GM19395 (cell line): ENCODE data around the gene TRAPPC14.
A peak's percentile ranks its signal among the peaks of the same experiment; 100 is the strongest.
"Not testable (repeated sequence)": the region's sequence is repeated elsewhere in the genome, so short reads cannot be mapped to it uniquely, and the experiment has no call there.

ENCODE experiments used
- ATAC-seq: cut with Tn5 transposase; IDR thresholded peaks from one replicate; pipeline ENCODE4 v1.9.1; 2021; ENCODE audit warnings: mild to moderate bottlenecking, moderate library complexity; ENCODE audit not compliant: unreplicated experiment

The TRAPPC14 gene, protein sequence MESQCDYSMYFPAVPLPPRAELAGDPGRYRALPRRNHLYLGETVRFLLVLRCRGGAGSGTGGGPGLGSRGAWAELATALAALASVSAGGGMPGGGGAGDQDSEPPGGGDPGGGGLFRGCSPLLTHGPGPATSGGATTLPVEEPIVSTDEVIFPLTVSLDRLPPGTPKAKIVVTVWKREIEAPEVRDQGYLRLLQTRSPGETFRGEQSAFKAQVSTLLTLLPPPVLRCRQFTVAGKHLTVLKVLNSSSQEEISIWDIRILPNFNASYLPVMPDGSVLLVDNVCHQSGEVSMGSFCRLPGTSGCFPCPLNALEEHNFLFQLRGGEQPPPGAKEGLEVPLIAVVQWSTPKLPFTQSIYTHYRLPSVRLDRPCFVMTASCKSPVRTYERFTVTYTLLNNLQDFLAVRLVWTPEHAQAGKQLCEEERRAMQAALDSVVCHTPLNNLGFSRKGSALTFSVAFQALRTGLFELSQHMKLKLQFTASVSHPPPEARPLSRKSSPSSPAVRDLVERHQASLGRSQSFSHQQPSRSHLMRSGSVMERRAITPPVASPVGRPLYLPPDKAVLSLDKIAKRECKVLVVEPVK

DNA sequence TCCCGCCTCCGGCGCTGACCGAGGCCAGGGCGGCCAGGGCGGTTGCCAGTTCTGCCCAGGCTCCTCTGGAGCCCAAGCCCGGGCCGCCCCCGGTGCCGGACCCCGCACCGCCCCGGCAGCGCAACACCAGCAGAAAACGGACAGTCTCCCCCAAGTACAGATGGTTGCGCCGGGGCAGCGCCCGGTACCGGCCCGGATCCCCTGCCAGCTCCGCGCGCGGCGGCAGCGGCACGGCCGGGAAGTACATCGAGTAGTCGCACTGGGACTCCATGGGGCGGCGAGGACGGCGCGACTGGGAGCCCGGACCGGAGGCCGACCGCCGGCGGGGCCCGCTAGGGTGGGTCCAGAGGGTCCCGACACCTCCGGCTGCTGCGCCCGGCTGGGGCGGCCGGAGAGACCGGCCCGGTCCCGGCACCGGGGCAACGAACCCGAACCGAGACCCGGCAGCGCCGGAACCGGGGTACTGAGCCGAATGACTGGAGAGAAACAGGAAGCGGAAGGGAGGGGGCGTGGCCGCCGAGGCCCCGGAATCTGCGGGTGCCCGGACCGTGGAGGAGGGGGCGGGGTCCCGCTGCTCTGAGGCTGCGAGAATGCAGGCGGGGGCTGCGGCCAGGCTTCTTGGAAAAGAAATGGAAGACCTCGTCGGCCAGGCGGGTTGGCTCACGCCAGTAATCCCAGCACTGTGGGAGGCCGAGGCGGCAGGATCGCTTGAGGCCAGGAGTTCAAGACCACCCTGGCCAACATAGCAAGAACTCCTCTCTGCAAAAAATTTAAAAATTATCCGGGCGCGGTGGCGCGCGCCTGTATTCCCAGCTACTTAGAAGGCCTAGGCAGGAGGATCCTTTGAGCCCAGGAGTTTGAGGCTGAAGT lies at the start of gene TRAPPC14:
TSS of gene TRAPPC14 (minus strand) at position 495 of the 870 bp plus-strand sequence. CDS start at position 271, 224 bp downstream.
- ATAC-seq = peak; percentile 73

DNA sequence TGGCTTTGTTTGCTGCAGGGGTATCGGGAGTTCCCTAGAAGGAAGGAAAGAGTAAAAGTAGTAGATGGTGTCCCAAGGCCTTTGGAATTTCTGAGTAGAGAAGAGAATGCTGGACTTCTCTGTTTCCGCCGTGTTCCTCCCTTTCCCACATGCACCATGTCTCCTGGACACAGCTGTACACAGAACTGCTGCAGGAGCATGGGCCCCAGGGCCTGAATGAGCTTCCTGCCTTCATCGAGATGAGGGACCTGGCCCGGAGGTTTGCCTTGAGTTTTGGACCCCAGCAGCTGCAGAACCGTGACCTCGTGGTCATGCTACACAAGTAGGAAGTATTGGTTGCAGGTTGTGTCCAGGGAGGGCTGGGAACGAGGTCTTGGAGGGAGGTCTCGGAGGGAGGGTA lies 45.9 kb upstream of the TRAPPC14 start:
- ATAC-seq = no peak

DNA sequence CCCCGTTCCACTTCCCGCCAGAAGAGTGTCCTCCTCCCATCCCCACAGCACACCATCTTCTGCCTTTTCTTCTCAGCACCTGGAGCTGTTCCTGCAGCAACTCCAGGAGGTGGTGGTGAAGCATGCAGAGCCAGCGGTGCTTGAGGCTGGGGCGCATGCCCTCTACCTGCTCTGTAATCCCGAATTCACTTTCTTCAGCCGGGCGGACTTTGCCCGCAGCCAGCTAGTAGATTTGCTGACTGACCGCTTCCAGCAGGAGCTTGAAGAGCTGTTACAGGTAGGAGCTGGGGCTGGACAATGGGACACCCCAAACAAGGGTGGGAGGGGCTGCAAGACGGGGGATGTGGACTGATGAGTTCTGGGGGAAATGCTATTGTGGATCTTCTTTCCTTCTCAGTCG lies 42.2 kb upstream of the TRAPPC14 start:
- ATAC-seq = no peak

DNA sequence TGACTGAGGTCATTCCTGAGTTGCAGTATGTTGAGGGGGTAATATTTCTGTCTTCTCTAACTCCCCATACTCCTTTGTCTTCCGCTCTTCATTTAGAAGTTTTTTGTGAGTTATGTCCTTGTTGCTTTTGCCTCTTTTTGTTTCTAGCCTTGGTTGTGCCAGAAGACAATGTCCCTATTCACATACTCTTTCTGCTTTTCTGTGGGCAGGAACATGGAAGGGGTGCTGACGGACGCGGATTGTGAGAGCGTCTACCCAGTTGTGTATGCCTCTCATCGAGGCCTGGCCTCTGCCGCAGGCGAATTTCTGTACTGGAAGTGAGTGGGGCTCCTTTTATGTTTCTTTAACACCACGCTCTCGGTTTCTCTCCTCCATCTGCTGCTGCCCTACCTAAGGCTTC lies 39.7 kb upstream of the TRAPPC14 start:
- ATAC-seq = no peak

DNA sequence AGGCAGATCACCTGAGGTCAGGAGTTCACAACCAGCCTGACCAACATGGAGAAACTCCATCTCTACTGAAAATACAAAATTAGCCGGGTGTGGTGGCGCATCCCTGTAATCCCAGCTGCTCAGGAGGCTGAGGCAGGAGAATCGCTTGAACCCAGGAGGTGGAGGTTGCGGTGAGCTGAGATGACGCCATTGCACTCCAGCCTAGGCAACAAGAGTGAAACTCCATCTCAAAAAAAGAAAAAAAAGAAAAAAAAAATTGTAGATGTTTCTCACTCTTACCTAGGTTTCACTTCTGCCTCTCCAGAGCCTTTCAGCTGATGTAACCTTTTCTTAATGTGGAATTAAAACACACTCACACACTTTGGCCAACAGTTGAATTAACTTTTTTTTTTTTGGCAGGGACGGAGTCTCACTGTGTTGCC lies 37.4 kb upstream of the TRAPPC14 start:
- ATAC-seq = not testable (repeated sequence)

DNA sequence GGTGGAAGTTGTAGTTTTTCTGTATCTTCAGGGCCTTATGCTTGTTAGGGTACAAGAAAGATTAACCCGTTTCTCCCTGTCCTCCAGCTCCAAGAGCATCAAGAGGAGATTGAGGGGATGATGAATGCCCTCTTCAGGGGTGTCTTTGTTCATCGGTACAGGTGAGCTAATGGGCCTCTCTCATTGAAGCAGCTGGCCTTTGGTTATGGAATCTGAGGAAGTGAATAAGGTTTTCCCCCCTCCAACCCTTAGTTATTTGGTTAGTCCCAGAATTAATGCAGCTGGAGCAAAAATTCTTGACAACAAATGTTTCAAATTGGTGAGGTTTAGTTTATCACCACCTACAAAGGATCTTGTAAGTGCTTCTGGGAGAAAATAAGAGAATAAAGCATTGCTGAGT lies 36.7 kb upstream of the TRAPPC14 start:
- no peak for ATAC-seq

DNA sequence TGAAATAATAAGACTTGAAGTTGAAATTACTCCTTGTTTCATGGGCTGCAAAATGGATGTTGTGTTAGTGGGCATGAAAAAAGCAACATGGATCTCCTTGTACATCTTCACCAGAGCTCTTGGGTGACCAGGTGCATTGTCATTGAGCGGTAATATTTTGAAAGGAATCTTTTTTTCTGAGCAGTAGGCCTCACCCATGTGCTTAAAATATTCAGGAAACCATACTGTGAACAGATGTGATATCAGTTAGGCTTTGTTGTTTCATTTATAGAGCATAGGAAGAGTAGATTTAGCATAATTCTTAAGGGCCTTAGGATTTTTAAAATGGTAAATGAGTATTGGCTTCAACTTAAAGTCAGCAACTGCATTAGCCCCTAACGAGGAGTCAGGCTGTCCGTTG lies 34.4 kb upstream of the TRAPPC14 start:
- ATAC-seq = no peak

DNA sequence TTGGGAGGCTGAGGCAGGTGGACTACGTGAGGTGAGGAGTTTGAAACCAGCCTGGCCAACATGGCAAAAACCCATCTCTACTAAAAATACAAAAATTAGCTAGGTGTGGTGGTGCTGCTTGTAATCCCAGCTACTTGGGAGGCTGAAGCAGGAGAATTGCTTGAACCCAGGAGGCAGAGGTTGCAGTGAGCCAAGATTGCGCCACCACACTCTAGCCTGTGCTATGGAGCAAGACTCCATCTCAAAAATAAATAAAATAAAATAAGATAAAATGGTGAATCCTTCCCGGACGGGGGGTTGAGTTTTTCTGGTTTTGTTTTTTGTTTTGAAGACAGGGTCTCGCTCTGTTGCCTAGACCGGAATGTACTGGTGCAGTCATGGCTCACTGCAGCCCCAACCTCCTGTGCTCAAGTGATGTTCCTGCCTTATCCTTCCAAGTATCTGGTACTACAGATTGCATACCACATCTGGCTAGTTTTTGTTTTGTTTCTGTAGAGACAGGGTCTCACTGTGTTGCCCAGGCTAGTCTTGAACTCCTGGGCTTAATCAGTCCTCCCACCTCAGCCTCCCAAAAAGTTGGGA lies 33.8 kb upstream of the TRAPPC14 start:
- ATAC-seq = not testable (repeated sequence)

DNA sequence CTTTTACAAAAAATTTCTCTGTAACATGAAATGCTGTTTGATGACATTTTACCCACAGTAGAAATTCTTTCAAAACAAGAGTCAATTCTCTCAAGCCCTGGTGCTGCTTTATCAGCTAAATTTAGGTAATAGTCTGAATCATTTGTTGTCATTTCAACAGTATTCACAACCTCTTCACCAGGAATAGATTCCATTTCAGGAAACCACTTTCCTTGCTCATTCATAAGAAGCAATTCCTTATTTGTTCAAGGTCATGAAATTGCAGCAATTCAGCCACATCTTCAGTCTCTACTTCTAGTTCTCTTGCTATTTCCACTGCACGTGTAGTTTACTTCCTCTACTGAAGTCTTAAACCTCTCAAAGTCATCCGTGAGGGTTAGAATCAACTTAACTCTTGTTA lies 33.3 kb upstream of the TRAPPC14 start:
- no peak for ATAC-seq

DNA sequence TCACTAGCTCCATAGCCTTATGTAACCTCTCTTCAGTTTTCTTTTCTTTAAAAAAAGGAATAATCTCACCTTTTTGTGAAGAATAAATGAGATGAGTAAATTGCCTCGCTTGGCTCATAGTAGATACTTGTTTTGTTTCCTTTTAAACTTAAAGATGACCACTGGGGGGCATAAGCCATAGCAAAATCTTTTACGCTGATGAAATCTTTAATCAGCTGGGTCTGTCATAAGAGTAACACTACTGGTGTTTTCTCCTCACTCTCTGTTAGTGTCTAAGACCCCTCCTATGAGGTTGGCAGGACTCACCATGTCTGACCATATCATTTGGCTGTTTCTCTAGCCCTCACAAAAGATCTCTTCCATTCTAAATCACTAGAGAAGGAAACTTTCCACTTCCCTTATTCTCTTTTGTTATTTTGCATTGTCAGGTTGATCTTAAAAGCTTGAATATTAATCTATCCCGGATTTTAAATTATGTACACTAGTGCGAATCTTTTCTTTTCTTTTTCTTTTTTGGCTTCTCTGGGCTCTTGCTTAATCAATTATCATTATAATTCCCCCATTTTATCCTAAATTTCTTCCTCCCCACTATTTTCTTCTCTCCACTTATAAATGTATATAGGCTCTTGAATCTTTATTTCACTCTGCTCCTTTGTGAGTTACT lies 31.7 kb upstream of the TRAPPC14 start:
- ATAC-seq = no peak

DNA sequence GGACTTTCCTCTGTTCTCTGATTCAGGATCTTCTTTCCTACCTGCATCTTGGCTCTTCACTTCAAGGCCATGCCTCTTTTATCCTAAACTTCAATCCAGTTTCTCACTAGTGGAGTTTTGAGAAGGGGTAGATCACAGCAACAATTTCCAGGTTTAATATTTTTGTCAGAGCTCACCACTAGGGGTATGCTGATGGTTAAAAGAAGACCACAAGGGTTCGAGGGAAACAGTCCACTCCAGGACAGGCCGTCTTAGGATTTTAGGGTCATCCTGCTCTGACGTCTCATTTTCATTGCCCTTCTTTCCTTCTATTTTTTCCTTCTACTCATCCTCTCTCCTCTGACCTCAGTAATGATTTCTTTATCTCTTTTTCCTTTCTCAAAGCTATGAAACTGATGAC lies 30.5 kb upstream of the TRAPPC14 start:
- no peak for ATAC-seq

DNA sequence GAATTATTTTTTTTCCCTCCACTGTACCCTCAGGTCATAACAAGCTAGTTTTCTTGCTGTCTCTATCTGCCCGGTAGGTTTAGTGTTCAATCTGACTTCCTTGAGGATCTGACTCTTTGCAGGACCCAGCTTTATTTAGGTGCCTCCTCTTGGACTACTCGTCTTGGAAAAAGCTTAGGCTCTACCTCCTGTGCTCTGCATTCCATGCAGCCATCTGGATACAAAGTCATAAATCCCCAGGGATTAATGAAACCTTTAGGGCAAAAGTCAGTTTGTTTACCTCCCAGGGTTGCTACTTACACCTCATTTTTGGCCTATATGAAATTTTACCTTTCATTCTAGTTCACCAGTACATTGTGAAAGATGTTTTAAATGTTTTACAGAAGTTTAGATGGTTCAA lies 27.2 kb upstream of the TRAPPC14 start:
- ATAC-seq = no peak

DNA sequence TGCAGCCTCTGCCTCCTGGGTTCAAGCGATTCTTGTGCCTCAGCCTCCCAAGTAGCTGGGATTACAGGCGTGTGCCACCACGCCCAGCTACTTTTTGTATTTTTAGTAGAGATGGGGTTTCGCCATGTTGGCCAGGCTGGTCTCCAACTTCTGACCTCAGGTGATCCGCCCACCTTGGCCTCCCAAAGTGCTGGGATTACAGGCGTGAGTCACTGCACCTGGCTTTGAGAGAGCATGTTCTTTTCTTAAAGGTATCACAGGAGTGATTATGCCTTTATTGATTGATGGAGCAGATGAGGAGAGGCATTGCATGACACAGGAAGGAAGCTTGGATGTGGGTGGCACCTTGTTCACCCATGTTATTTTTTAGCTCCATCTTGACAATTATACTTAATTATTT lies 24.6 kb upstream of the TRAPPC14 start:
- ATAC-seq = not testable (repeated sequence)

DNA sequence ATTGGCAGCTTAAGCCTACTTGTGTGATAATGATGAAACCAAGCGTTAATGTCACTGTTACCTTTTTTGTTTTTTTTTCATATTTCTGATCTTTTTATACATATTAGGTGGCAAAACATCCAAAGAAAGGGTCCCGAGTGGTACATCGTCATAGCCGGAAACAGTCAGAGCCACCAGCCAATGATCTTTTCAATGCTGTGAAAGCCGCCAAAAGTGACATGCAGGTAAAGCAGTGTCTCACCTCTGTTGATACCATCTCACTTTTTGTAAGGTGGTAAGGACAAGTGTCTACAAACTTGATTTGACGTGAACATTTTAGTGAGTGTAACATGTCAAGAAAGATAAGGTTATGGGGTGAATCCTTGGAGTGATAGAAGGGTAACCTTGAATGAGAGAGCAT lies 24.1 kb upstream of the TRAPPC14 start:
- ATAC-seq = not testable (repeated sequence)

DNA sequence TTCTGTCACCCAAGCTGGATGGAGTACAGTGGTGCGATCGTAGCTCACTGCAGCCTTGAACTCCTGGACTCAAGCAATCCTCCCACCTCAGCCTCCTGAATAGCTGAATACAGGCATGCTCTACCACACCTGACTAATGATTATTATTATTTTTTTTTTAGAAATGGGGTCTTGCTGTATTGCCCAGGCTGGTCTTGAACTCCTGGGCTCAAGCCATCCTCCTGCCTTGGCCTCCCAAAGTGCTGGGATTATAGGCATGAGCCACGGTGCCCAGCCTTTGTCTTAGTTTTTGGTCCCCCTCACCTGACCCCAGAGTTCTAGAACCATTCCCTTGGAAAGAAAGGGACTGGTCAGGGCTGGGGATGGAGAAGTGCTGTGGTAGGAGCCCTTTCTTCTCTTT lies 21.6 kb upstream of the TRAPPC14 start:
- not testable (repeated sequence) for ATAC-seq

DNA sequence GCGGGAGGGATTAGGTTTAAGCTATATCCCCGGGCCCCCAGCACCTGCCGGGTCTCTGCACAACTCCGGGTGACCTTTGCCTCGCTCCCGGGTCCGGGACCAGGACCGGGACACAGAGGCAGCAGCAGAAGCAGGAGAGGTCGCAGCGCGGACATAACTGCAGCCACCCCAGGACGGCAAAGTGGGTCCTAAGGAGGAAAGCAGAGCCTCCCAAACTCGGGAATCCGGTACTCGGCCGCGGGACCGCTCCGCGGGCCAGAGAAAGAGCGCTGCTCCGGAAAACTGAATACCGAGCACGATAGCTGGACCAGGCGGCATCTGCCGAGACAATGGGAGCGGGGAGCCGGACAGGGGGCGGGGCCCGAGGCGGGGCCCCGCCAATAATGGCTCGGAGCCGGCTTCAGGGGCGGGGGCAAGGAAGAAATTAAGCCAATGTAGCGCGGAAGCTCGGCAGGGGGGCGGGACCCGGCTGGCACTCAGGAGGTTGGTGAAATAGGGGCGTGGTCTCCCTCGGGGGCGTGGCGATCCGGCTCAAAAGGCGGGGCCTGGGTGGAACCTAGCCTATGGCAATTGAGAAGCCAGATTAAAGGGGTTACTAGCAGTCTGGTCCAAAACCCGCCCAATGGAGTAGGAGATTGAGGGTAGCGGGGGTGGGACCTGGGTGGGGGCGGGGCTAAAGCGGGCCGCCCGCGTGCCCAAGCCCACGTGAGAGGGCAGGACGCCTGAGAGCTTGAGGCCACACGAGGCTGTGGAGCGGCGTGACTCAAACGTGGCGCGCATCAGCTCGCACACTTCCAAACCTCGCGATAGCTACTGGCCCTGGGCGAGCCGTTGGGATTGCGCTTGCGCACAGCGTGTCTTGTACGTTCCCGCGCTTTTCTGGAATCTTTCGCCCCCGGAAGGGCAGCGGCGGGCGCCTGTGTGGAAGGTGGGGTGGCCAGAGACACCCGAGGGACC lies 18.8 kb upstream of the TRAPPC14 start, which contains the start of the genes GPC2 and STAG3:
TSS of gene GPC2 (minus strand) at position 337 of the 957 bp plus-strand sequence. CDS start at position 155, 182 bp downstream.
TSS of gene STAG3 (plus strand) at position 874 of the 957 bp plus-strand sequence. CDS start 2,639 bp downstream, outside the sequence.
- ATAC-seq = peak; percentile 89

DNA sequence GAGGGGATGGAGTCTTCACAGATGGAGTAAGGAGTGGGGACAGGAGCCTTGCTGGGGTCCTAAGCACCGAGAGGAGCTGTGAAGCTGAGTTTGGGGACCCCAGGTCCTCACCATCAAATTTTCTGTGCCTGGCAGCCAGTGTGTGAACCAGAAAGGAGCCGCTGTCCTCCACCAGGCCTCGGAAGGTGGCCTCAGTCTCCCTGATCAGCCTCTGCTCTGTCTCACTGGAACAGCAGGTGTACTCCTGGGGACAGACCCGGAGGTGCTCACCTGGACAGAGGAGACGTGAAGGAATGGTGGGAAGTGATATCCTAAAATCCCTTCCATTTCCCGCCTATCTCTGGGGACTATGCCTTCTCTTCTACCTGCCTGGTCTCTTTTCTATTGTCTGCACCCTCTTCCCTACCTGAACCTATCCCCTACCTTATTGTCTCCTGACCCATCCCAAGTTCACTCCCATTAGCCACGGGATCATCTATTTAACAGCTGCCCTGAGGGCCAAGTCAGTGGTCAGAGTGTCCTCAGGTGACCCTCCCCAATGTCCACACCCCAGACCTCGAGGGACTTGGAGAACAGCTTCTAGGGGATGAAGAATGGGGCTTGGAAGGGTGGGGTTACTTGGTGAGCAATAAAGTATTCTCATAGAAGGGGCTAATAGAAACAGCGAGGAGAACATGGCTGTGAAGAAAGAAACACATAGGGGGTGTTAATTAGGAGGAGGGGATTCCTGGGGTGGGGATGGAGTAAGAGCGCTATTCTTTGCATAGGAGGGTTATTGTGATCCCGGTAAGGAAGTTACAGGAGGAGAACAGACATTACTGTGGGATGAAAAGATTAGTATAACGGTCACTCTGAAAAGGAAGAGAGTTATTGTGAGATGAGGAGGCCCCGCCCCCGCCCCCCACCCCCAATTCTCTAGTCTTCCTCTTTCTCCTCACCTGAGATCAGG lies 17.8 kb upstream of the TRAPPC14 start:
- ATAC-seq = no peak

DNA sequence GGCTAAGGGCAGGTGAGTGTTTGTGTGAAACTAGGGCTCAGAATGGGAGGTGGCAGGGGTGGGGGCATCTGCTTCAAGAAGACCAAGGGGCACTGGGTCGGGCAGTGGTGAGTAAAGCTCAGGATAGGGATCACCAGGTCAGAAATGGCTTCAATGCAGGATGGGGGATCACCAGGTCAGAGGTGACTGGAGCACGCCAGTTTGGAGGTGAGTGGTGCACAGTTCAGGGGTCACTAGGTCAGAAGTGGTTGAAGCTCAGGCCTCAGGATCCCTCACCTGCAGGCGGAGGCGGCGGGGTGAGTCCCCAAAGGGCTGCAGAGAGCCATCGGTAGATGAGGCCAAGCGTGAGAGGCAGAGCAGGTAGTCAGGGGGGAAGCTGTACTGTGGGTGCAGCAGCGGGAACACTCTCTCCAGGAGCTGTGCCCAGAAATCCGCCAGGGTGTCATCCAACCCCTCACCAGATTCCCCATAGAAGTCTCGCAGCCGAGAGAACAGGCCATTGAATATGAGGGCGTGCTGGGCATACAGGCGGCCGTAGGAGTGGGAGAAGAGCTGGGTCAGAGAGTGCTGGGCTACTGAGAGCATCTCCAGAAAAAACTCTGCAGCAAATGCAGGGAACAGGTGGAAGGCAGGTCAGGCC lies 16.9 kb upstream of the TRAPPC14 start:
- no peak for ATAC-seq
